Muscle of arm (tissue), 14 donors: ENCODE results near the gene OR4P4. TPM values are rescaled to one million over a fixed set of nuclear protein-coding genes. Genes with fewer than 3 reads are reported as not detected.

ENCODE experiments used
- DNase-seq: peaks from one replicate; pipeline ENCODE4 v3.0.0-alpha.2; 2013
- long read RNA-seq, 11 donors: transcript quantifications; one replicate each; lab custom pipeline, GENCODE V29; 2026
- polyA plus RNA-seq, 12 donors: library from polyadenylated mRNA; unstranded; fragments of 120-200 nt; gene quantifications; one replicate each; pipeline ENCODE4 v1.2.1, GENCODE V29; 2013; ENCODE audit not compliant: insufficient read length in 12 of 12

Gene OR4P4
- polyA plus RNA-seq = under 1 TPM in 5 of 12 donors, not detected in 7; 0.07 to 0.15 (median 0.09) TPM
- long read RNA-seq, donor 1 = 0 reads
- long read RNA-seq, donor 2 = 0 reads
- long read RNA-seq, donor 3 = 0 reads
- long read RNA-seq, donor 4 = 0 reads
- long read RNA-seq, donor 5 = 0 reads
- long read RNA-seq, donor 6 = 0 reads
- long read RNA-seq, donor 7 = 0 reads
- long read RNA-seq, donor 8 = 0 reads
- long read RNA-seq, donor 9 = 0 reads
- long read RNA-seq, donor 10 = 0 reads
- long read RNA-seq, donor 11 = 0 reads

GRCh38 chr11:55634813-55635212, at the start of gene OR4P4:
Gene OR4P4, plus strand, starts transcription at chr11:55635113.
- DNase-seq = no peak

- no peak for DNase-seq
Measured at GRCh38 chr11:55607545-55607944, 27.4 kb upstream of the OR4P4 start, which contains the start of gene OR4C11. Gene OR4C11, minus strand, starts transcription at chr11:55607645. Its CDS starts 3,272 bp downstream, at chr11:55604373.

- no peak for DNase-seq
Measured at GRCh38 chr11:55624531-55624930, 10.4 kb upstream of the OR4P4 start.

GRCh38 chr11:55648027-55648426, 13.1 kb downstream of the OR4P4 start, which contains the start of gene OR4S2:
Gene OR4S2, plus strand, starts transcription at chr11:55648327. Its CDS starts 2,577 bp downstream, at chr11:55650904.
- DNase-seq = no peak

GRCh38 chr11:55652560-55652959, 17.6 kb downstream of the OR4P4 start:
- DNase-seq = no peak

GRCh38 chr11:55655096-55655495, 20.2 kb downstream of the OR4P4 start:
- no peak for DNase-seq

- DNase-seq = no peak
Measured at GRCh38 chr11:55658031-55658573, 23.2 kb downstream of the OR4P4 start.

- DNase-seq = no peak
Measured at GRCh38 chr11:55658608-55659007, 23.7 kb downstream of the OR4P4 start.

GRCh38 chr11:55661901-55662300, 27.0 kb downstream of the OR4P4 start, which contains the start of gene OR4C6:
Gene OR4C6, plus strand, starts transcription at chr11:55662201. Its CDS starts 2,966 bp downstream, at chr11:55665167.
- DNase-seq = no peak

- no peak for DNase-seq
Measured at GRCh38 chr11:55669376-55669775, 34.5 kb downstream of the OR4P4 start.

- no peak for DNase-seq
Measured at GRCh38 chr11:55673860-55674259, 38.9 kb downstream of the OR4P4 start.

Other genes with a start within 250 kb of the OR4P4 start
- not detected for gene OR4C15, start 80.6 kb upstream of the OR4P4 start, polyA plus RNA-seq
- not detected for gene OR4C16, start 63.0 kb upstream of the OR4P4 start, polyA plus RNA-seq
- gene OR4C11, start 27.5 kb upstream of the OR4P4 start, polyA plus RNA-seq = not detected
- gene OR4S2, start 13.2 kb downstream of the OR4P4 start, polyA plus RNA-seq = not detected
- not detected for gene OR4C6, start 27.1 kb downstream of the OR4P4 start, polyA plus RNA-seq
- gene OR5D13, start 138.3 kb downstream of the OR4P4 start, polyA plus RNA-seq = not detected
- gene OR5D14, start 160.4 kb downstream of the OR4P4 start, polyA plus RNA-seq = not detected
- gene OR5L1, start 176.3 kb downstream of the OR4P4 start, polyA plus RNA-seq = not detected
- gene OR5D18, start 184.5 kb downstream of the OR4P4 start, polyA plus RNA-seq = not detected
- gene OR5L2, start 192.1 kb downstream of the OR4P4 start, polyA plus RNA-seq = not detected
- gene OR5D16, start 203.6 kb downstream of the OR4P4 start, polyA plus RNA-seq = not detected
- not detected for gene TRIM51, start 248.2 kb downstream of the OR4P4 start, polyA plus RNA-seq